Esophagus squamous epithelium (tissue), 4 donors: ENCODE results near the gene RIF1.

Experiments used
- CTCF ChIP-seq, 6 experiments: fragments of 450-650 bp in 4 of 6; fragments of 200-600 bp in 2 of 6; sonication (generic) in 2 of 6; IDR thresholded peaks; one replicate each; pipeline ENCODE4 v1.5.1; 2016 to 2019; ENCODE audit warnings: antibody characterized with exemption in 6 of 6, mild to moderate bottlenecking in 4 of 6, moderate library complexity in 4 of 6
- POLR2A ChIP-seq, 4 donors: fragments of 450-650 bp; IDR thresholded peaks; one replicate each; pipeline ENCODE4 v1.6.1; 2017; ENCODE audit warnings: antibody characterized with exemption in 4 of 4, mild to moderate bottlenecking in 4 of 4, moderate library complexity in 3 of 4

GRCh38 chr2:151508519-151508918, 98.8 kb downstream of the RIF1 start:
- TF ChIP-seq CTCF (IDR thresholded peaks at IDR 0.05) (no peak), POLR2A (IDR thresholded peaks at IDR 0.05) (no peak)
